NB4 (cell line): ENCODE measurements around the gene FBXL12.

Source experiments
- DNase-seq: peaks from one replicate; pipeline ENCODE4 v3.0.0; 2010; ENCODE audit warnings: low read depth
- H3K4me3 ChIP-seq: one replicate; pipeline ENCODE4 v1.5.1; 2011; ENCODE audit warnings: mild to moderate bottlenecking, low read depth, low read length, moderate library complexity
- MYC ChIP-seq: IDR thresholded peaks from 2 replicates; pipeline ENCODE4 v1.6.1; 2011; ENCODE audit warnings: low read depth, low read length
- POLR2A ChIP-seq: IDR thresholded peaks from 2 replicates; pipeline ENCODE4 v1.6.1; 2011; ENCODE audit warnings: mild to moderate bottlenecking; ENCODE audit not compliant: insufficient read length; ENCODE audit errors: extremely low read depth
- TF ChIP-seq, protein P1 (sequence below): IDR thresholded peaks from one replicate; pipeline ENCODE4 v1.5.1; 2012; ENCODE audit warnings: low read depth, low read length
- TF ChIP-seq, protein P2 (sequence below): IDR thresholded peaks from 2 replicates; pipeline ENCODE4 v1.6.1; 2011; ENCODE audit warnings: low read depth, low read length

FBXL12 gene

GRCh38 chr19:9842834-9843625 lies 24.2 kb upstream of the FBXL12 start:
- DNase-seq, result no peak
- H3K4me3 ChIP-seq, result no peak overlapping the region
- TF ChIP-seq, protein P1, sequence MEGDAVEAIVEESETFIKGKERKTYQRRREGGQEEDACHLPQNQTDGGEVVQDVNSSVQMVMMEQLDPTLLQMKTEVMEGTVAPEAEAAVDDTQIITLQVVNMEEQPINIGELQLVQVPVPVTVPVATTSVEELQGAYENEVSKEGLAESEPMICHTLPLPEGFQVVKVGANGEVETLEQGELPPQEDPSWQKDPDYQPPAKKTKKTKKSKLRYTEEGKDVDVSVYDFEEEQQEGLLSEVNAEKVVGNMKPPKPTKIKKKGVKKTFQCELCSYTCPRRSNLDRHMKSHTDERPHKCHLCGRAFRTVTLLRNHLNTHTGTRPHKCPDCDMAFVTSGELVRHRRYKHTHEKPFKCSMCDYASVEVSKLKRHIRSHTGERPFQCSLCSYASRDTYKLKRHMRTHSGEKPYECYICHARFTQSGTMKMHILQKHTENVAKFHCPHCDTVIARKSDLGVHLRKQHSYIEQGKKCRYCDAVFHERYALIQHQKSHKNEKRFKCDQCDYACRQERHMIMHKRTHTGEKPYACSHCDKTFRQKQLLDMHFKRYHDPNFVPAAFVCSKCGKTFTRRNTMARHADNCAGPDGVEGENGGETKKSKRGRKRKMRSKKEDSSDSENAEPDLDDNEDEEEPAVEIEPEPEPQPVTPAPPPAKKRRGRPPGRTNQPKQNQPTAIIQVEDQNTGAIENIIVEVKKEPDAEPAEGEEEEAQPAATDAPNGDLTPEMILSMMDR, result no peak
- TF ChIP-seq, protein P2, sequence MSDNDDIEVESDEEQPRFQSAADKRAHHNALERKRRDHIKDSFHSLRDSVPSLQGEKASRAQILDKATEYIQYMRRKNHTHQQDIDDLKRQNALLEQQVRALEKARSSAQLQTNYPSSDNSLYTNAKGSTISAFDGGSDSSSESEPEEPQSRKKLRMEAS, result no peak
- TF ChIP-seq POLR2A, result no peak
- no peak for TF ChIP-seq MYC

DNA sequence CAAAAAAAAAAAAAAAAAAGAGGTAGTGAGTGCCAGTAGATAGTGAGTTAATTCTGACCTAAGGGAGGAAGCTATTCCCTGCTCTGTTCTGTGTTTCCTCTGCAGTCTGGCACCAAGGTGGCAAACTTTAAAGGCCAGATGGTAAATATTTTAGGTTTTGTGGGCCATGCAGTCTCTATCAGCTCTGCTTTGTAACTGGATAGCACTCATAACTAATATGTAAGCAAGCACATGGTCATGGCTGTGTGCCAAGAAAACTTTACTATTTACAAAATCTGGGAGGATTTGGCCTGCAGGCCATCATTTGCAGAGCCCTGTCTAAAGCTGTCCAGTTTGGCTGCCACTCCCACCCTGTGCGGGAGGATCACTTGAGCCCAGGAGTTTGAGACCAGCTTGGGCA lies 20.5 kb upstream of the FBXL12 start:
- no peak overlapping the region for H3K4me3 ChIP-seq
- DNase-seq, result no peak
- TF ChIP-seq, protein P2, result no peak
- TF ChIP-seq MYC, result no peak
- TF ChIP-seq, protein P1, result no peak

GRCh38 chr19:9838324-9838723 lies 19.4 kb upstream of the FBXL12 start:
- no peak overlapping the region for H3K4me3 ChIP-seq
- TF ChIP-seq, protein P1, result no peak
- TF ChIP-seq POLR2A (no peak), MYC (no peak)
- TF ChIP-seq, protein P2, result no peak
- DNase-seq, result no peak

- TF ChIP-seq, protein P2, result no peak
- TF ChIP-seq, protein P1, result peak; percentile 9
- no peak for TF ChIP-seq POLR2A
- peak overlapping the region; percentile 96 for H3K4me3 ChIP-seq
- DNase-seq, result peak; percentile 64
Observed at GRCh38 chr19:9836021-9836420, 17.1 kb upstream of the FBXL12 start.

GRCh38 chr19:9835507-9835949 lies 16.6 kb upstream of the FBXL12 start:
- peak; percentile 42 for DNase-seq
- H3K4me3 ChIP-seq, result peak overlapping the region; percentile 96
- TF ChIP-seq MYC (no peak), POLR2A (no peak)
- TF ChIP-seq, protein P1, result no peak
- TF ChIP-seq, protein P2, result no peak
